HG02973 (cell line): ENCODE data around the gene GNAT1.

Source experiments
- ATAC-seq: cut with Tn5 transposase; IDR thresholded peaks from one replicate; pipeline ENCODE4 v1.9.1; 2021; ENCODE audit warnings: moderate library complexity; ENCODE audit not compliant: unreplicated experiment

The GNAT1 gene

GRCh38 chr3:50162034-50162883, 29.2 kb upstream of the GNAT1 start:
- no peak for ATAC-seq

GRCh38 chr3:50163572-50164455, 27.6 kb upstream of the GNAT1 start:
- ATAC-seq = no peak

GRCh38 chr3:50164481-50164880, 26.9 kb upstream of the GNAT1 start:
- no peak for ATAC-seq

GRCh38 chr3:50164984-50165909, 26.2 kb upstream of the GNAT1 start:
- no peak for ATAC-seq

- ATAC-seq = no peak
Measured at GRCh38 chr3:50165910-50166538, 25.4 kb upstream of the GNAT1 start.

GRCh38 chr3:50166620-50167019, 24.8 kb upstream of the GNAT1 start:
- no peak for ATAC-seq

GRCh38 chr3:50167069-50167840, 24.2 kb upstream of the GNAT1 start:
- ATAC-seq = no peak

GRCh38 chr3:50167841-50168209, 23.6 kb upstream of the GNAT1 start:
- ATAC-seq = no peak

GRCh38 chr3:50168388-50168787, 23.0 kb upstream of the GNAT1 start:
- ATAC-seq = no peak

- ATAC-seq = no peak
Measured at GRCh38 chr3:50168791-50169190, 22.6 kb upstream of the GNAT1 start.

GRCh38 chr3:50169232-50169832, 22.1 kb upstream of the GNAT1 start:
- ATAC-seq = no peak

GRCh38 chr3:50169858-50170257, 21.6 kb upstream of the GNAT1 start:
- no peak for ATAC-seq

GRCh38 chr3:50170689-50171088, 20.7 kb upstream of the GNAT1 start:
- no peak for ATAC-seq

- ATAC-seq = no peak
Measured at GRCh38 chr3:50171540-50172301, 19.7 kb upstream of the GNAT1 start.

GRCh38 chr3:50172626-50173220, 18.7 kb upstream of the GNAT1 start:
- ATAC-seq = no peak

GRCh38 chr3:50173685-50174516, 17.5 kb upstream of the GNAT1 start:
- no peak for ATAC-seq

- no peak for ATAC-seq
Measured at GRCh38 chr3:50174517-50174895, 16.9 kb upstream of the GNAT1 start.
